Raji (cell line): Measurements from ENCODE around the gene HPX.

Experiments
- POLR2A ChIP-seq: IDR thresholded peaks from 2 replicates; pipeline ENCODE4 v1.6.1; 2011; ENCODE audit warnings: low read depth, low read length, control low read depth; ENCODE audit not compliant: insufficient read depth

HPX gene

GRCh38 chr11:6405846-6406245 lies 34.9 kb downstream of the HPX start:
- TF ChIP-seq POLR2A, result no peak

- no peak for TF ChIP-seq POLR2A
Measured at GRCh38 chr11:6405052-6405667, 35.6 kb downstream of the HPX start.

DNA sequence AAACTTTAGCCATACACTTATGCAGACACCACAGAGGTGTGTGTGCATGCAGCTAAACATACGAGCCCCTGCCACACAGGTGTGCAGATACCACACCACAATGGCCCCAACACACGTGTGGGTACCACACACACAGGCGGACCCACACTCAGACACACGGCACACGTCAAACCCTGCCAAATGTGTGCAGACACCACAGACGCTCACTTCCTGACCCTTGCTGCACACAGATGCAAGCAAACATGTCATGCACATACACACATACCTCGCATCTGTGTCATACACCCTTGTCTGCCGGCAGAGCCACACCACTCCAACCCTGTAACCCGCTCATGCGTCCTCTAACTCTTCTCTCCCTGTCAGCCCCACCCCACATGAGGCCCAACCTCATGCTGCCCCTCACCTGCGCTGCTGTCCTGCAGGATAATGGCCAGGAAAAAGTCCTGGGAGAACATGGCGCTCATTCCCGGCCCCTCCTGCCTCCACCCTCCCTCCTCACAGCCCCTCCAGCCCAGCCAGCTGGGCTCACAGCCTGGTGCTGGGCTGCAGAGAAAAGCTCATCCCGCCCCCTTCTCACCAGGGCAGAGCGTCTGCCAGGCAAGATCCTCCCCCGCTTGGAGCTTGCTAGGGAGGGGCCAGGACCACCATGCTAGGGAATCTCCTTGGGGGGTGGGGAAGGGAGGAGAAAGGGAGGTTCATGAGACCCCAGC lies 36.3 kb downstream of the HPX start:
- TF ChIP-seq POLR2A, result no peak

DNA sequence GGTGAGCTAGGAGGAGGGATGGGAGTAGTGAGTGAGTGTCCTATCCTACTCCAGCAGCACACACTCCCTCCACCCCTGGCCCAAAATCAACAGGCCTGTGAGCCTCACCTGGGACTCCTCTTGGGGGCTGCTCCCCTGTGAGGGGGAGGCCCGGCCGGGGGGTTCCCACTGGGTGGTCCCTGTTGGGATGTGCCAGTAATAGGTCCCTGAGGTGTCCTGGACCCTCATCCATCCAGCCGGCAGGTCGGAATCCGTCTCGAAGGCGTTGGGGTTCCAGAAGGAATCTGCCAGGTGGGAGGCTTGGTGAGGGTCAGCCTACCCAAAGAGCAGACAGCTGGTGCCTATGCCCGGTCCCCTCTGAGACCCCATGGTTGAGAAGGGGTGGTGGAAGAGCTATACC lies 37.2 kb downstream of the HPX start:
- no peak for TF ChIP-seq POLR2A

DNA sequence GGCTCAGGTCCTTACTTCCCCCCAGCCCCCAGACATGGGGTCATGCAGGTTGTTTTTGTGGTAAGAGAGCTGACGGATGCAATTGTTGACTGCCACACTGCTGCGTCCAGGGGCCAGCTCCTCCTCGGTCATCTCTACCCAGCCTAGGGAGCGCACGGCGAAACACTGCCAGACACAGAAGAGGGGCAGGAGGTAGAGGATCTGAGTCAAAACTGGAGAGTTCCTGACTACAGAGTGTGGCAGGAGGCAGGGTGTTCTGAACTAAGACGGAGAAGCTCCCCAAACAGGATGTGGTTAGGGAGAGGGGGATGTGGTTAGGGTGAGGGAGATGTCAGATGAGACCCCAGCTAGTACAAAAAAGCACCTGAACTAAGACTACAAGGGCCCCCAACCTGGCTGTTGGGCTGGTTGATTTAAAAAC lies 38.2 kb downstream of the HPX start:
- TF ChIP-seq POLR2A, result no peak

DNA sequence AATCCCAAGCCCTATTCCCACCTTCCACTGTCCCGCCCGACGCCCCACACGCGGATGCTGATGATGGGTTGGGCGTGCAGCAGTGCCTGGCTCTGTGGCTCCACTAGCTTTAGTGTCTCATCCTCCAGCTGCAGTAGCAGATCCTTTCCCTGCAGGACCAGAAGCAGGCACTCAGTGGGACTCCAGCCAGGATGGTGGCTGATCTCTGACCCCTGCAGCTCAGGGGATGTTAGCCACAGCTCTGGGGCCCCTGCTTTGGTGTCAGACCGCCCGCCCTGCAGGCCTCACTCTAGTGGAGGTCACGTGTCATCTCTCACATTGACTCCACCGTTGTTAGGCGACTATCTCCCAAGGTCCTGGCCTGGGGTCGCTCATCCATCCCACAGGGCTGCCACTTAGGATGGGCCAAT lies 38.7 kb downstream of the HPX start:
- no peak for TF ChIP-seq POLR2A

- no peak for TF ChIP-seq POLR2A
Measured at GRCh38 chr11:6401464-6401863, 39.3 kb downstream of the HPX start.

GRCh38 chr11:6400431-6401345 lies 40.1 kb downstream of the HPX start:
- TF ChIP-seq POLR2A, result no peak

GRCh38 chr11:6397636-6398035 lies 43.2 kb downstream of the HPX start:
- no peak for TF ChIP-seq POLR2A

- no peak for TF ChIP-seq POLR2A
Measured at GRCh38 chr11:6397156-6397555, 43.6 kb downstream of the HPX start.

DNA sequence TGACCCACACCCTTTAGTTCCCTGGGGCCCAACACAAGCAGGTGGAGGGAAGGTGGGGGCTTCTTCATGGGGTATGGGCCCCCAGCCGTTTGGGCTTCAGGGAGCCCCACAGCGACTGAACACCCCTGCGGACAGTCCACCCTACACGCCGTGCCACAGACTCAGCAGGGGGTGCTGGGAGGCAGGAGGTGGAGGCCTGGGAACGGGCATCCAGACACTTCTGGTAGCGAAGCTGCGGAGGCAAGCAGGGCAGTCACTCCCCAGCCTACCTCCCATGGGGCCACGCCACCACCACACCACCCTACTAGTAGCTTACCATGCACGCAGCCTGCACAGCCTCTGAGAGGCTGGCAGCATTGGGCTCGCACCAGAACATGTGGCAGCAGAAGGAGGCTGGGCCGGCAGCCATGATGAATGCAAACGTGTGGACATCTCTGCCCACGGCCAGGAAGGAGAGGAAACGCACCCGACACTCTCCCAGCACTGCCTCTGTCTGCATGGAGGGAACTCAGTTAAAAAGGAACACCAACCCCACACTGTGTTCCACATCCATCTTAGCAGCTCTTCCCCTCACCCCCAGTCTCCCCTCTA lies 45.2 kb downstream of the HPX start:
- no peak for TF ChIP-seq POLR2A

DNA sequence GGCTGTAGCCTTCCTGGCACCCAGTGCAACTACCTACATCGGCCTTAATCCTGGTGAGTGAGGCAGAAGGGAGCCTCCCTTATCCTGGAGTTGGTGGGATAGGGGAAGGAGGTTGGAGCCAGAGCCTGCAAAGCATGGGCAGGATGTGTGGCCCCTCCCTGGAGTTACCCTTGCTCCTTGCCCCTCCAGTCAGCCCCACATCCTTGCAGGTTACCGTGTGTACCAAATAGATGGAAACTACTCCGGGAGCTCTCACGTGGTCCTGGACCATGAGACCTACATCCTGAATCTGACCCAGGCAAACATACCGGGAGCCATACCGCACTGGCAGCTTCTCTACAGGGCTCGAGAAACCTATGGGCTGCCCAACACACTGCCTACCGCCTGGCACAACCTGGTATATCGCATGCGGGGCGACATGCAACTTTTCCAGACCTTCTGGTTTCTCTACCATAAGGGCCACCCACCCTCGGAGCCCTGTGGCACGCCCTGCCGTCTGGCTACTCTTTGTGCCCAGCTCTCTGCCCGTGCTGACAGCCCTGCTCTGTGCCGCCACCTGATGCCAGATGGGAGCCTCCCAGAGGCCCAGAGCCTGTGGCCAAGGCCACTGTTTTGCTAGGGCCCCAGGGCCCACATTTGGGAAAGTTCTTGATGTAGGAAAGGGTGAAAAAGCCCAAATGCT lies 46.7 kb downstream of the HPX start:
- no peak for TF ChIP-seq POLR2A

- no peak for TF ChIP-seq POLR2A
Measured at GRCh38 chr11:6391537-6392134, 49.2 kb downstream of the HPX start.

DNA sequence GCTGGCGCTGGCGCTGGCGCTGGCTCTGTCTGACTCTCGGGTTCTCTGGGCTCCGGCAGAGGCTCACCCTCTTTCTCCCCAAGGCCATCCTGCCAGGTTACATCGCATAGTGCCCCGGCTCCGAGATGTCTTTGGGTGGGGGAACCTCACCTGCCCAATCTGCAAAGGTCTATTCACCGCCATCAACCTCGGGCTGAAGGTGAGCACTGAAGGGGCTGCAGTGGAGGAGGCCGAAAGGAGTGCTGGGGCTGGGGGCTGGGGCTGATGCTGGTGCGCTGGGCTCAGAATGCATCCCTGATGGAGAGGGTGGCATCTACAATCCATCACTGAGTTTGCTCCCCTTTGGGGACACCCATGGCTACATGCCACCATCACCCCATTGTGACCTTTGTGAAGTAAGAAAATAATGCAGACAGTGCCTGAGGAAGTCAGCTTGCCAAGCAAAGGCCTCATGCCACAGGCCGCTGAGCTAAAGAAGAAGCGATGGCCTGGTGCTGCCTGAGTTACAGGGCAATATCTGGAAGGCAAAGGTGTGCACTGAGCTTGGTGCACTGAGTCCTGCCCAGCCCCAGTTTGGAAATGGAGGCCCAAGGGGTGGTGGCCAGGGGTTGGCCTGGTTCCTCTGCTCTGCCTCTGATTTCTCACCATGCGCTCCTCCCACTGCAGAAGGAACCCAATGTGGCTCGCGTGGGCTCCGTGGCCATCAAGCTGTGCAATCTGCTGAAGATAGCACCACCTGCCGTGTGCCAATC lies 49.9 kb downstream of the HPX start:
- no peak for TF ChIP-seq POLR2A
